ENCODE results near the gene MAP1LC3B. TPM values are rescaled to one million over a fixed set of nuclear protein-coding genes. Genes with fewer than 3 reads are reported as not detected.

MAP1LC3B gene
- total RNA-seq, 1 experiment from 2014 or later: 75.2 TPM

- intact Hi-C loops (cut with micrococcal nuclease; ENCODE audit: unreplicated experiment): no loop called here
- CTCF ChIA-PET: no interaction called here
- peaks cover 4% of the 10 kb centered on the region; the same call in 1 of the 2 replicates for H3K36me3 ChIP-seq (ENCODE audit: control insufficient read depth, insufficient read depth, low read length)
Measured at GRCh38 chr16:87411375-87412271, 19.5 kb downstream of the MAP1LC3B start.

GRCh38 chr16:87412371-87412995 lies 20.3 kb downstream of the MAP1LC3B start:
- BruUV-seq (replicated peaks): no TSS peak
- no peak overlapping the region for H3K4me3 ChIP-seq (ENCODE audit: low read depth in 2 of 2, low read length in 2 of 2)
- H3K9me3 ChIP-seq (ENCODE audit: control insufficient read depth, insufficient read depth, low read depth, low read length): no peaks in the 10 kb centered on the region
- DNase-seq (ENCODE audit: low read depth, low spot score) (no peak), ATAC-seq (no peak)
- CTCF ChIA-PET: no interaction called here
- no peak overlapping the region for H3K27ac ChIP-seq (ENCODE audit: low read length)
- no peaks in the 10 kb centered on the region for H3K27me3 ChIP-seq (ENCODE audit: control insufficient read depth, insufficient read depth, low read length)
- POLR2A ChIA-PET: interaction anchor here (0.5 kb wide), 1 partner anchor 12 kb away, joined by 5 read pairs; no protein-coding TSS in a partner anchor
- intact Hi-C loops (cut with micrococcal nuclease; ENCODE audit: unreplicated experiment) (no loop called here), in situ Hi-C loops (cut with HindIII; ENCODE audit: low pct_unique_long_range_greater_than_20kb, low sequenced_read_pairs) (no loop called here)
- peaks cover 4% of the 10 kb centered on the region; the same call in 1 of the 2 replicates for H3K36me3 ChIP-seq (ENCODE audit: control insufficient read depth, insufficient read depth, low read length)
- H3K4me1 ChIP-seq (ENCODE audit: control insufficient read depth, insufficient read depth, low read length): no peaks in the 10 kb centered on the region
- TF ChIP-seq REST (IDR thresholded peaks at IDR 0.05; ENCODE audit: insufficient read depth in 1 of 2, low read depth in 2 of 2, low read length in 1 of 2) (no peak), POLR2AphosphoS5 (IDR thresholded peaks at IDR 0.05; ENCODE audit: low read depth, low read length) (no peak), SIN3A (IDR thresholded peaks at IDR 0.05; ENCODE audit: borderline replicate concordance, insufficient read depth, low read depth, low read length) (no peak), CTCF (IDR thresholded peaks at IDR 0.05) (no peak), TCF7L2 (IDR thresholded peaks at IDR 0.05; ENCODE audit: low read depth, low read length) (no peak)

More at GRCh38 chr16:87411375-87412271, 19.5 kb downstream of the MAP1LC3B start:
- POLR2A ChIA-PET: no interaction called here
- BruUV-seq (replicated peaks): no TSS peak
- Histone ChIP-seq H3K4me3 (ENCODE audit: low read depth in 2 of 2, low read length in 2 of 2) (no peak overlapping the region), H3K27ac (ENCODE audit: low read length) (no peak overlapping the region), H3K9me3 (ENCODE audit: control insufficient read depth, insufficient read depth, low read depth, low read length) (no peaks in the 10 kb centered on the region), H3K27me3 (ENCODE audit: control insufficient read depth, insufficient read depth, low read length) (no peaks in the 10 kb centered on the region), H3K4me1 (ENCODE audit: control insufficient read depth, insufficient read depth, low read length) (no peaks in the 10 kb centered on the region)
- in situ Hi-C loops (cut with HindIII; ENCODE audit: low pct_unique_long_range_greater_than_20kb, low sequenced_read_pairs): no loop called here
- DNase-seq (ENCODE audit: low read depth, low spot score) (no peak), ATAC-seq (no peak)
- TF ChIP-seq POLR2AphosphoS5 (IDR thresholded peaks at IDR 0.05; ENCODE audit: low read depth, low read length): no peak
- no peak for TF ChIP-seq TCF7L2 (IDR thresholded peaks at IDR 0.05; ENCODE audit: low read depth, low read length)

Measured in Panc1 (cell line).